ENCODE results near the gene WNK1.

The WNK1 gene

DNA sequence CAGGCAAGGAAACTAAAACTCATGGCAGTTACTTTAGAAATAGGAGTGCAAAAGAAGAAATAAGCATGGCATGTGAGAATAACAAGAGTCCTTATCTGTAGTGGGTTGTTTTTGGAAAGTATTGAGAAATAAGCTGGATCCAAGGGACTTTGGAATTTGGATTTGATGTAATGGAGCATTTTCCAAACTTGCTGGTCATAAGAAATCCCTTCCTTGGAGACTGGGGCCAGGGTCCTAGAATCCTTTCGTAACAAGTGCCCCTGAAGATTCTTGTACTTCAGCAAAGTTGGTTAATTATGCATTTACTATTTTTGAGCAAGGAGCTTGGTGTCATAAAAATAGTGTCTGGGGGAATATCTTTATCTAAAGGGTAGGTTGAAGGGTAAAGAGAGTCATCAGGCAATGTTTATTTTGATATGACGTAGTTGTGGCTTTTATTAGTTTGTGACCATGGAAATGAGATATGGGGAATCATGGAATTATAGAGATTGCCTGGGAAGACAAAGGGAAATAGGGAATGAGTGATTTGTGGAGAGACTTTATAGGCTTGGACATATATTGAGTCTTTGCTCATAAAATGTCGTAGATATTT, 53.9 kb downstream of the WNK1 start (continued):
- TF ChIP-seq, protein P1, sequence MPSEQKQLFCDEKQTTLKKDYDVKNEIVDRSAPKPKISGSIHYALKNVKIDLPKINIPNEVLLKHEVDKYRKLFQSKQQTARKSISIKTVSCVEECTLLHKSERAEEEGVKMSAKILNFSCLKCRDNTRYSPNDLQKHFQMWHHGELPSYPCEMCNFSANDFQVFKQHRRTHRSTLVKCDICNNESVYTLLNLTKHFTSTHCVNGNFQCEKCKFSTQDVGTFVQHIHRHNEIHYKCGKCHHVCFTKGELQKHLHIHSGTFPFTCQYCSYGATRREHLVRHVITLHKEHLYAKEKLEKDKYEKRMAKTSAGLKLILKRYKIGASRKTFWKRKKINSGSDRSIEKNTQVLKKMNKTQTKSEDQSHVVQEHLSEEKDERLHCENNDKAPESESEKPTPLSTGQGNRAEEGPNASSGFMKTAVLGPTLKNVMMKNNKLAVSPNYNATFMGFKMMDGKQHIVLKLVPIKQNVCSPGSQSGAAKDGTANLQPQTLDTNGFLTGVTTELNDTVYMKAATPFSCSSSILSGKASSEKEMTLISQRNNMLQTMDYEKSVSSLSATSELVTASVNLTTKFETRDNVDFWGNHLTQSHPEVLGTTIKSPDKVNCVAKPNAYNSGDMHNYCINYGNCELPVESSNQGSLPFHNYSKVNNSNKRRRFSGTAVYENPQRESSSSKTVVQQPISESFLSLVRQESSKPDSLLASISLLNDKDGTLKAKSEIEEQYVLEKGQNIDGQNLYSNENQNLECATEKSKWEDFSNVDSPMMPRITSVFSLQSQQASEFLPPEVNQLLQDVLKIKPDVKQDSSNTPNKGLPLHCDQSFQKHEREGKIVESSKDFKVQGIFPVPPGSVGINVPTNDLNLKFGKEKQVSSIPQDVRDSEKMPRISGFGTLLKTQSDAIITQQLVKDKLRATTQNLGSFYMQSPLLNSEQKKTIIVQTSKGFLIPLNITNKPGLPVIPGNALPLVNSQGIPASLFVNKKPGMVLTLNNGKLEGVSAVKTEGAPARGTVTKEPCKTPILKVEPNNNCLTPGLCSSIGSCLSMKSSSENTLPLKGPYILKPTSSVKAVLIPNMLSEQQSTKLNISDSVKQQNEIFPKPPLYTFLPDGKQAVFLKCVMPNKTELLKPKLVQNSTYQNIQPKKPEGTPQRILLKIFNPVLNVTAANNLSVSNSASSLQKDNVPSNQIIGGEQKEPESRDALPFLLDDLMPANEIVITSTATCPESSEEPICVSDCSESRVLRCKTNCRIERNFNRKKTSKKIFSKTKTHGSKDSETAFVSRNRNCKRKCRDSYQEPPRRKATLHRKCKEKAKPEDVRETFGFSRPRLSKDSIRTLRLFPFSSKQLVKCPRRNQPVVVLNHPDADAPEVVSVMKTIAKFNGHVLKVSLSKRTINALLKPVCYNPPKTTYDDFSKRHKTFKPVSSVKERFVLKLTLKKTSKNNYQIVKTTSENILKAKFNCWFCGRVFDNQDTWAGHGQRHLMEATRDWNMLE (tag by site-specific recombination; conservative IDR thresholded peaks at IDR 0.05; ENCODE audit: low read depth): no peak; the same call in 1 of the 2 replicates
- TF ChIP-seq KLF17 (tag by site-specific recombination; IDR thresholded peaks at IDR 0.05) (peak; percentile 92; the same call in 1 of the 2 replicates), GLIS1 (tag by site-specific recombination; IDR thresholded peaks at IDR 0.05) (peak; percentile 60), OSR2 (tag by site-specific recombination; IDR thresholded peaks at IDR 0.05) (peak; percentile 97), ZBTB6 (tag by site-specific recombination; IDR thresholded peaks at IDR 0.05) (peak; percentile 58; the same call in 1 of the 2 replicates), ZNF654 (tag by site-specific recombination; IDR thresholded peaks at IDR 0.05; ENCODE audit: low read depth) (peak; percentile 17), YY2 (tag by site-specific recombination; IDR thresholded peaks at IDR 0.05) (no peak), ZNF768 (tag by site-specific recombination; IDR thresholded peaks at IDR 0.05) (no peak), ZNF837 (tag by site-specific recombination; IDR thresholded peaks at IDR 0.05) (no peak), KLF7 (tag by site-specific recombination; IDR thresholded peaks at IDR 0.05; ENCODE audit: borderline replicate concordance) (peak; percentile 90; the same call in 1 of the 2 replicates), BCL11A (tag by site-specific recombination; IDR thresholded peaks at IDR 0.05; ENCODE audit: low read depth) (peak; percentile 95), ZNF645 (tag by site-specific recombination; IDR thresholded peaks at IDR 0.05) (no peak), ZNF660 (tag by site-specific recombination; IDR thresholded peaks at IDR 0.05) (no peak), ZNF341 (tag by site-specific recombination; IDR thresholded peaks at IDR 0.05; ENCODE audit: low read depth) (no peak), ZNF571 (tag by site-specific recombination; IDR thresholded peaks at IDR 0.05) (no peak), ZNF747 (tag by site-specific recombination; IDR thresholded peaks at IDR 0.05) (no peak), ZNF214 (tag by site-specific recombination; IDR thresholded peaks at IDR 0.05; ENCODE audit: borderline replicate concordance) (no peak), BCL11B (tag by site-specific recombination; IDR thresholded peaks at IDR 0.05; ENCODE audit: low read depth) (peak; percentile 96), ZFP41 (tag by site-specific recombination; IDR thresholded peaks at IDR 0.05; ENCODE audit: borderline replicate concordance) (no peak), CTCF (tag by site-specific recombination; IDR thresholded peaks at IDR 0.05) (no peak)
- TF ChIP-seq, protein P2, sequence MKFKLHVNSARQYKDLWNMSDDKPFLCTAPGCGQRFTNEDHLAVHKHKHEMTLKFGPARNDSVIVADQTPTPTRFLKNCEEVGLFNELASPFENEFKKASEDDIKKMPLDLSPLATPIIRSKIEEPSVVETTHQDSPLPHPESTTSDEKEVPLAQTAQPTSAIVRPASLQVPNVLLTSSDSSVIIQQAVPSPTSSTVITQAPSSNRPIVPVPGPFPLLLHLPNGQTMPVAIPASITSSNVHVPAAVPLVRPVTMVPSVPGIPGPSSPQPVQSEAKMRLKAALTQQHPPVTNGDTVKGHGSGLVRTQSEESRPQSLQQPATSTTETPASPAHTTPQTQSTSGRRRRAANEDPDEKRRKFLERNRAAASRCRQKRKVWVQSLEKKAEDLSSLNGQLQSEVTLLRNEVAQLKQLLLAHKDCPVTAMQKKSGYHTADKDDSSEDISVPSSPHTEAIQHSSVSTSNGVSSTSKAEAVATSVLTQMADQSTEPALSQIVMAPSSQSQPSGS (tag by site-specific recombination; IDR thresholded peaks at IDR 0.05; ENCODE audit: low read depth): peak; percentile 98
- TF ChIP-seq, protein P3, sequence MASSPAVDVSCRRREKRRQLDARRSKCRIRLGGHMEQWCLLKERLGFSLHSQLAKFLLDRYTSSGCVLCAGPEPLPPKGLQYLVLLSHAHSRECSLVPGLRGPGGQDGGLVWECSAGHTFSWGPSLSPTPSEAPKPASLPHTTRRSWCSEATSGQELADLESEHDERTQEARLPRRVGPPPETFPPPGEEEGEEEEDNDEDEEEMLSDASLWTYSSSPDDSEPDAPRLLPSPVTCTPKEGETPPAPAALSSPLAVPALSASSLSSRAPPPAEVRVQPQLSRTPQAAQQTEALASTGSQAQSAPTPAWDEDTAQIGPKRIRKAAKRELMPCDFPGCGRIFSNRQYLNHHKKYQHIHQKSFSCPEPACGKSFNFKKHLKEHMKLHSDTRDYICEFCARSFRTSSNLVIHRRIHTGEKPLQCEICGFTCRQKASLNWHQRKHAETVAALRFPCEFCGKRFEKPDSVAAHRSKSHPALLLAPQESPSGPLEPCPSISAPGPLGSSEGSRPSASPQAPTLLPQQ (tag by site-specific recombination; IDR thresholded peaks at IDR 0.05): peak; percentile 84; the same call in 1 of the 2 replicates
- TF ChIP-seq, protein P4, sequence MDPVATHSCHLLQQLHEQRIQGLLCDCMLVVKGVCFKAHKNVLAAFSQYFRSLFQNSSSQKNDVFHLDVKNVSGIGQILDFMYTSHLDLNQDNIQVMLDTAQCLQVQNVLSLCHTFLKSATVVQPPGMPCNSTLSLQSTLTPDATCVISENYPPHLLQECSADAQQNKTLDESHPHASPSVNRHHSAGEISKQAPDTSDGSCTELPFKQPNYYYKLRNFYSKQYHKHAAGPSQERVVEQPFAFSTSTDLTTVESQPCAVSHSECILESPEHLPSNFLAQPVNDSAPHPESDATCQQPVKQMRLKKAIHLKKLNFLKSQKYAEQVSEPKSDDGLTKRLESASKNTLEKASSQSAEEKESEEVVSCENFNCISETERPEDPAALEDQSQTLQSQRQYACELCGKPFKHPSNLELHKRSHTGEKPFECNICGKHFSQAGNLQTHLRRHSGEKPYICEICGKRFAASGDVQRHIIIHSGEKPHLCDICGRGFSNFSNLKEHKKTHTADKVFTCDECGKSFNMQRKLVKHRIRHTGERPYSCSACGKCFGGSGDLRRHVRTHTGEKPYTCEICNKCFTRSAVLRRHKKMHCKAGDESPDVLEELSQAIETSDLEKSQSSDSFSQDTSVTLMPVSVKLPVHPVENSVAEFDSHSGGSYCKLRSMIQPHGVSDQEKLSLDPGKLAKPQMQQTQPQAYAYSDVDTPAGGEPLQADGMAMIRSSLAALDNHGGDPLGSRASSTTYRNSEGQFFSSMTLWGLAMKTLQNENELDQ (tag by site-specific recombination; IDR thresholded peaks at IDR 0.05; ENCODE audit: low read depth): peak; percentile 91; the same call in 1 of the 2 replicates

All from HEK293 (cell line).